Hepatocyte (in vitro differentiated cells): Measurements from ENCODE around the gene KCNJ13. TPM values are rescaled to one million over a fixed set of nuclear protein-coding genes. Genes with fewer than 3 reads are reported as not detected.

Experiments used
- DNase-seq: peaks from one replicate; pipeline ENCODE4 v3.0.0-alpha.2; 2016; ENCODE audit warnings: low spot score
- H2AFZ ChIP-seq: fragments of 200-600 bp; sonication (generic); 2 replicates; pipeline ENCODE4 v1.6.0; 2016; ENCODE audit warnings: antibody characterized with exemption, mild to moderate bottlenecking
- H3K27ac ChIP-seq: fragments of 200-600 bp; sonication (generic); 2 replicates; pipeline ENCODE4 v1.5.1; 2016; ENCODE audit warnings: mild to moderate bottlenecking
- H3K27me3 ChIP-seq: fragments of 200-600 bp; sonication (generic); 2 replicates; pipeline ENCODE4 v1.6.1; 2016
- H3K36me3 ChIP-seq: fragments of 200-600 bp; sonication (generic); replicated peaks from 2 replicates; pipeline ENCODE4 v1.5.1; 2016; ENCODE audit warnings: low read depth; ENCODE audit not compliant: insufficient read depth
- H3K4me1 ChIP-seq: fragments of 200-600 bp; sonication (generic); 2 replicates; pipeline ENCODE4 v1.5.1; 2016; ENCODE audit warnings: mild to moderate bottlenecking, moderate library complexity; ENCODE audit not compliant: insufficient read depth
- H3K4me2 ChIP-seq: fragments of 200-600 bp; sonication (generic); 2 replicates; pipeline ENCODE4 v1.6.0; 2016
- H3K4me3 ChIP-seq: fragments of 200-600 bp; sonication (generic); 2 replicates; pipeline ENCODE4 v1.5.1; 2016; ENCODE audit warnings: mild to moderate bottlenecking
- H3K79me2 ChIP-seq: fragments of 200-600 bp; sonication (generic); 2 replicates; pipeline ENCODE4 v1.6.0; 2017; ENCODE audit warnings: mild to moderate bottlenecking
- H3K9me2 ChIP-seq: fragments of 200-600 bp; sonication (generic); replicated peaks from 2 replicates; pipeline ENCODE4 v1.6.0; 2017; ENCODE audit warnings: mild to moderate bottlenecking; ENCODE audit not compliant: insufficient read depth
- H3K9me3 ChIP-seq: fragments of 200-600 bp; sonication (generic); 2 replicates; pipeline ENCODE4 v1.5.1; 2016; ENCODE audit warnings: low read depth, mild to moderate bottlenecking
- H4K20me1 ChIP-seq: fragments of 200-600 bp; sonication (generic); 2 replicates; pipeline ENCODE4 v1.6.0; 2016; ENCODE audit warnings: mild to moderate bottlenecking; ENCODE audit not compliant: insufficient read depth, poor library complexity, severe bottlenecking
- EZH2 ChIP-seq: fragments of 200-600 bp; sonication (generic); IDR thresholded peaks from 2 replicates; pipeline ENCODE4 v1.6.1; 2016; ENCODE audit warnings: antibody characterized with exemption, mild to moderate bottlenecking, borderline replicate concordance
- EZH2phosphoT487 ChIP-seq: fragments of 200-600 bp; sonication (generic); IDR thresholded peaks from one replicate; pipeline ENCODE4 v1.6.1; 2018; ENCODE audit warnings: antibody characterized with exemption, mild to moderate bottlenecking, low read depth, moderate library complexity; ENCODE audit not compliant: unreplicated experiment, severe bottlenecking
- WGBS: methylation state at CpG from one replicate; pipeline ENCODE4 v1.1.6; 2016; ENCODE audit warnings: low lambda C conversion rate; ENCODE audit errors: missing lambda C conversion rate; 5-methylcytosine and 5-hydroxymethylcytosine counted together
- polyA plus RNA-seq: library from polyadenylated mRNA; unstranded; fragments of >200 nt; fragmentation: Nextera tagmentation; extraction: Ambion mirVana; gene quantifications from 2 replicates; pipeline ENCODE4 v1.2.1, GENCODE V29; 2016
- total RNA-seq: library from RNA; depleted of rRNA; stranded (reverse); fragments of >200 nt; gene quantifications from 2 replicates; pipeline ENCODE4 v1.2.3, GENCODE V29; 2014
- TF ChIP-seq, protein P1 (sequence below): fragments of 200-600 bp; sonication (generic); IDR thresholded peaks from 2 replicates; pipeline ENCODE4 v1.5.1; 2016; ENCODE audit warnings: antibody characterized with exemption, mild to moderate bottlenecking; ENCODE audit not compliant: poor library complexity

The KCNJ13 gene
- total and polyA plus RNA-seq, 2 experiments from 2014 or later, result 43.1 to 56.6 TPM

DNA sequence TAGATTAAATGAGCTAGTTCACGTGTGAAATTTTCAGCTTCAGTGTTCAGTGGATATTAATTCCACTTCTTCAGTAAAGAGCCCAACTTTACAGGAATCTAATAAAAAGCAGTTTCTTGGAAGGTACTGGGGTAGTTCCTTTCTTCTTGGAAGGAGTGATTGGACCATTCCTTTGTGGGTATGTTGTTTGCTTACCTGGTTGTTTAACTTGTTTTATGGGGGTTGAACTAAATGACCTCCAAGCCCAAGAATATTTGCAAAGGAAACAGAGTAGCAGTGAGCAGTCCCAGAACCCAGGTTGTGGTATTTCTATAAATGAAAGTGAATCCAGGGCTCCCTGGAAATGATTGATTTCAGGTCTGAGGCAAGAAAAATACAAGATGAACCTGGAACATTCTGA is 31.4 kb downstream of the KCNJ13 start:
- TF ChIP-seq EZH2phosphoT487 (no peak), EZH2 (no peak)
- TF ChIP-seq, protein P1, sequence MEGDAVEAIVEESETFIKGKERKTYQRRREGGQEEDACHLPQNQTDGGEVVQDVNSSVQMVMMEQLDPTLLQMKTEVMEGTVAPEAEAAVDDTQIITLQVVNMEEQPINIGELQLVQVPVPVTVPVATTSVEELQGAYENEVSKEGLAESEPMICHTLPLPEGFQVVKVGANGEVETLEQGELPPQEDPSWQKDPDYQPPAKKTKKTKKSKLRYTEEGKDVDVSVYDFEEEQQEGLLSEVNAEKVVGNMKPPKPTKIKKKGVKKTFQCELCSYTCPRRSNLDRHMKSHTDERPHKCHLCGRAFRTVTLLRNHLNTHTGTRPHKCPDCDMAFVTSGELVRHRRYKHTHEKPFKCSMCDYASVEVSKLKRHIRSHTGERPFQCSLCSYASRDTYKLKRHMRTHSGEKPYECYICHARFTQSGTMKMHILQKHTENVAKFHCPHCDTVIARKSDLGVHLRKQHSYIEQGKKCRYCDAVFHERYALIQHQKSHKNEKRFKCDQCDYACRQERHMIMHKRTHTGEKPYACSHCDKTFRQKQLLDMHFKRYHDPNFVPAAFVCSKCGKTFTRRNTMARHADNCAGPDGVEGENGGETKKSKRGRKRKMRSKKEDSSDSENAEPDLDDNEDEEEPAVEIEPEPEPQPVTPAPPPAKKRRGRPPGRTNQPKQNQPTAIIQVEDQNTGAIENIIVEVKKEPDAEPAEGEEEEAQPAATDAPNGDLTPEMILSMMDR, result no peak
- peaks cover 3% of the 10 kb centered on the region for H3K36me3 ChIP-seq
- peak overlapping the region; percentile 14 for H3K4me2 ChIP-seq
- WGBS, result 59% methylated on average over 1 of the region's 1 CpG
- H2AFZ ChIP-seq, result no peak overlapping the region
- H3K9me2 ChIP-seq, result no peaks in the 10 kb centered on the region
- no peaks in the 10 kb centered on the region for H3K27me3 ChIP-seq
- H4K20me1 ChIP-seq, result no peaks in the 10 kb centered on the region
- peak; percentile 8 for DNase-seq
- H3K27ac ChIP-seq, result peak overlapping the region; percentile 16
- no peak overlapping the region for H3K4me3 ChIP-seq
- peaks cover 6% of the 10 kb centered on the region for H3K4me1 ChIP-seq
- H3K79me2 ChIP-seq, result peaks cover 4% of the 10 kb centered on the region
- no peaks in the 10 kb centered on the region for H3K9me3 ChIP-seq

- Histone ChIP-seq H3K27ac (no peak overlapping the region), H3K9me3 (no peaks in the 10 kb centered on the region), H3K4me1 (peaks cover 6% of the 10 kb centered on the region), H3K36me3 (no peaks in the 10 kb centered on the region), H3K27me3 (no peaks in the 10 kb centered on the region), H2AFZ (no peak overlapping the region), H3K4me2 (no peak overlapping the region), H3K4me3 (no peak overlapping the region), H4K20me1 (no peaks in the 10 kb centered on the region), H3K79me2 (peaks cover 4% of the 10 kb centered on the region), H3K9me2 (no peaks in the 10 kb centered on the region)
- TF ChIP-seq EZH2, result no peak
- TF ChIP-seq, protein P1, result no peak
- no peak for TF ChIP-seq EZH2phosphoT487
- WGBS, result 72% methylated on average over 3 of the region's 3 CpGs
- no peak for DNase-seq
Observed at GRCh38 chr2:232741972-232742371, 34.4 kb downstream of the KCNJ13 start.

DNA sequence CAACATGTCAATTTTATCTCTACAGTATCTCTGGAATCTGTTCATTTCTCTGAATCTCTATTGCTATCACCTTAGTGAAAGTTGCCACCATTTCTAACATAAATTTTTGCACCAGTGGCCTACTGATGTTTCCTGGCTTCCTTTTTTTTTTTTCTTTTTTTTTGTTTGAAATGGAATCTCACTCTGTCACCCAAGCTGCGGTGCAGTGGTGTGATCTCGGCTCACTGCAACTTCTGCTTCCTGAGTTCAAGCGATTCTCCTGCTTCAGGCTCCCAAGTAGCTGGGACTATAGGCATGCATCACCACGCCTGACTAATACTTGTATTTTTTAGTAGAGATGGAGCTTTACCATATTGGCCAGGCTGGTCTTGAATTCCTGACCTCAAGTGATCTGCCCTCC is 35.1 kb downstream of the KCNJ13 start:
- Histone ChIP-seq H3K9me3 (no peaks in the 10 kb centered on the region), H3K79me2 (peaks cover 4% of the 10 kb centered on the region), H3K27ac (no peak overlapping the region), H3K4me2 (no peak overlapping the region), H3K4me3 (no peak overlapping the region), H4K20me1 (no peaks in the 10 kb centered on the region), H3K36me3 (no peaks in the 10 kb centered on the region), H2AFZ (no peak overlapping the region), H3K27me3 (no peaks in the 10 kb centered on the region), H3K4me1 (peaks cover 6% of the 10 kb centered on the region), H3K9me2 (no peaks in the 10 kb centered on the region)
- TF ChIP-seq EZH2phosphoT487, result no peak
- no peak for DNase-seq
- WGBS, result 97% methylated on average over 4 of the region's 4 CpGs

GRCh38 chr2:232731470-232731869 is 44.9 kb downstream of the KCNJ13 start:
- H2AFZ ChIP-seq, result no peak overlapping the region
- 84% methylated on average over 2 of the region's 2 CpGs for WGBS
- no peaks in the 10 kb centered on the region for H3K9me3 ChIP-seq
- no peaks in the 10 kb centered on the region for H3K9me2 ChIP-seq
- TF ChIP-seq, protein P1, result no peak
- H3K36me3 ChIP-seq, result no peaks in the 10 kb centered on the region
- H3K27me3 ChIP-seq, result no peaks in the 10 kb centered on the region
- H3K4me2 ChIP-seq, result no peak overlapping the region
- no peak for DNase-seq
- H3K79me2 ChIP-seq, result peaks cover 74% of the 10 kb centered on the region
- peaks cover 42% of the 10 kb centered on the region for H4K20me1 ChIP-seq
- no peak overlapping the region for H3K27ac ChIP-seq
- no peak overlapping the region for H3K4me3 ChIP-seq
- H3K4me1 ChIP-seq, result no peaks in the 10 kb centered on the region
